ENCODE results near the gene LSR. TPM values are rescaled to one million over a fixed set of nuclear protein-coding genes. Genes with fewer than 3 reads are reported as not detected.

The LSR gene
- total and polyA plus RNA-seq, 2 donors (not counting 1 experiment from before 2014, with no cell fraction given), result 37.2 to 45.3 TPM

DNA sequence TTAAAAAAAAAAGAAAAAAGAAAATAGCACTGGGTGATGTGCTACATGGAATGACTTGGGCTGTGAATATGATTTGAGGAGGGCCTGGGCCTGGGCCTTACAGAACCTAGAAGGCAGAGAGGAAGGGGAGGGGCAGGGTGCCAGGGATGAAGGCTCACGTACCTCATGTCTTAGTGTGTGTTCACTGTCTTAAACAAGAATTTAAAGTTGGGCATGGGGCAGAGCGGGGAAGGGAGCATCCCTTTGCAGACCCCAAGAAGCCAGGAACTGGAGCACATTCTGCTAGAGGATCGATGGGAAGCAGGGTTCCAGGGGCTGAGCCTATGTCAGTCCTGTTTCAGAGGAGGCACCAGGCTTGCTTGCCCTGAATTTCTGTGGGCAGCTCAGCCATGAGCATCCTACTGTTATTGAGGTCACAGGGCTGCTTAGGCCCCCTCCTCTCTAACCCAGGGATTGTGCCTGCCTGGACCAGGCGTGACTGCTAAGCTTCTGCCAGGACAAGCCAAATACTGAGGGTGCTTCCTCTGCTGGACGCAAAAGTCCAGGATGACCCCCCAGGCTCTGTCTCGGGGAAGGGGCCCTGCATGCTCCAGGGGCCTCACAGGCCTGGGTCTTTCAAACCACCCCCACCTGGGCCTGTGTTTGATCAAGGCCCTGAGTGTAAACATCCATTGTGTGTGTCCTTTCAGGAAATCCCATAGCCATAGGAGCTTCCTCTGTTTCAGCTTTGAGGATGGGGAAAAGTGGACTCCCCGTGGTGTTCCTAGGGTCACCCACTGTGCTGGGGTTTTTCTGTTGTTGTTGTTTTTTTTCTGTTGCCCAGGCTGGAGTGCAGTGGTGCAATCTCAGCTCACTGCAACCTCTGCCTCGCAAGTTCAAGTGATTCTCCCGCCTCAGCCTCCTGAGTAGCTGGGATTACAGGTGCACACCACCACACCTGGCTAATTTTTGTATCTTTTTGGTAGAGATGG lies 4.8 kb downstream of the LSR start:
- Histone ChIP-seq H3K4me1 (ENCODE audit: control insufficient read depth in 2 of 2, insufficient read depth in 2 of 2, low read length in 2 of 2) (peaks cover 8 to 15% of the 10 kb centered on the region in 2 donors), H3K4me2 (replicated peaks; ENCODE audit: low read depth, low read length, poor library complexity, severe bottlenecking) (no peak overlapping the region), H3K9me3 (ENCODE audit: control extremely low read depth in 1 of 3, control insufficient read depth in 2 of 3, insufficient read depth in 1 of 3, low read length in 2 of 3) (no peaks in the 10 kb centered on the region), H4K20me1 (ENCODE audit: control insufficient read depth, insufficient read depth, low read length, poor library complexity, severe bottlenecking) (peaks cover 5% of the 10 kb centered on the region), H3K27ac (ENCODE audit: low read length in 2 of 2) (no peak overlapping the region), H3K79me2 (ENCODE audit: control insufficient read depth, insufficient read depth, low read length) (no peaks in the 10 kb centered on the region), H3K27me3 (replicated peaks in 1 of 4; ENCODE audit: control extremely low read depth in 1 of 4, control insufficient read depth in 3 of 4, insufficient read depth in 4 of 4, low read length in 3 of 4) (no peaks in the 10 kb centered on the region), H3K9ac (ENCODE audit: low read length) (no peak overlapping the region), H2AFZ (ENCODE audit: insufficient read depth, low read depth, low read length, poor library complexity, severe bottlenecking) (no peak overlapping the region), H3K36me3 (replicated peaks in 1 of 2; ENCODE audit: control extremely low read depth in 1 of 2, control insufficient read depth in 1 of 2, extremely low read depth in 1 of 2, insufficient read depth in 2 of 2, low read length in 1 of 2) (peaks cover 0 to 8% of the 10 kb centered on the region in 2 experiments), H3K4me3 (ENCODE audit: control extremely low read depth in 1 of 5, extremely low read depth in 1 of 5, insufficient read depth in 1 of 5, low read depth in 2 of 5, low read length in 4 of 5) (no peak overlapping the region)
- no peak for ATAC-seq (ENCODE audit: low read depth)
- no peak overlapping the region for H3K27ac Mint-ChIP-seq
- DNase-seq, result no peak
- no peak overlapping the region for H3K4me3 Mint-ChIP-seq
- TF ChIP-seq, protein P1, sequence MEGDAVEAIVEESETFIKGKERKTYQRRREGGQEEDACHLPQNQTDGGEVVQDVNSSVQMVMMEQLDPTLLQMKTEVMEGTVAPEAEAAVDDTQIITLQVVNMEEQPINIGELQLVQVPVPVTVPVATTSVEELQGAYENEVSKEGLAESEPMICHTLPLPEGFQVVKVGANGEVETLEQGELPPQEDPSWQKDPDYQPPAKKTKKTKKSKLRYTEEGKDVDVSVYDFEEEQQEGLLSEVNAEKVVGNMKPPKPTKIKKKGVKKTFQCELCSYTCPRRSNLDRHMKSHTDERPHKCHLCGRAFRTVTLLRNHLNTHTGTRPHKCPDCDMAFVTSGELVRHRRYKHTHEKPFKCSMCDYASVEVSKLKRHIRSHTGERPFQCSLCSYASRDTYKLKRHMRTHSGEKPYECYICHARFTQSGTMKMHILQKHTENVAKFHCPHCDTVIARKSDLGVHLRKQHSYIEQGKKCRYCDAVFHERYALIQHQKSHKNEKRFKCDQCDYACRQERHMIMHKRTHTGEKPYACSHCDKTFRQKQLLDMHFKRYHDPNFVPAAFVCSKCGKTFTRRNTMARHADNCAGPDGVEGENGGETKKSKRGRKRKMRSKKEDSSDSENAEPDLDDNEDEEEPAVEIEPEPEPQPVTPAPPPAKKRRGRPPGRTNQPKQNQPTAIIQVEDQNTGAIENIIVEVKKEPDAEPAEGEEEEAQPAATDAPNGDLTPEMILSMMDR (IDR thresholded peaks at IDR 0.05), result no peak
- no peak for TF ChIP-seq EZH2 (IDR thresholded peaks at IDR 0.05; ENCODE audit: borderline replicate concordance, insufficient read depth, low read depth, low read length, poor library complexity, severe bottlenecking)
- WGBS (ENCODE audit: insufficient coverage), result over 99% methylated on average over 8 of the region's 9 CpGs
- intact Hi-C loops (cut with micrococcal nuclease), result no loop called here
- peaks cover 23% of the 10 kb centered on the region for H3K4me1 Mint-ChIP-seq
- no peaks in the 10 kb centered on the region for H3K9me3 Mint-ChIP-seq (ENCODE audit: insufficient read depth)
- H3K27me3 Mint-ChIP-seq, result no peaks in the 10 kb centered on the region
- ChIA-PET POLR2A (no interaction called here), CTCF (interaction anchor here (0.8 kb wide), 1 partner anchor 139 kb away, joined by 3 read pairs; no protein-coding TSS in a partner anchor)
